ENCODE data around the gene TRMT61A.

Gene TRMT61A

DNA sequence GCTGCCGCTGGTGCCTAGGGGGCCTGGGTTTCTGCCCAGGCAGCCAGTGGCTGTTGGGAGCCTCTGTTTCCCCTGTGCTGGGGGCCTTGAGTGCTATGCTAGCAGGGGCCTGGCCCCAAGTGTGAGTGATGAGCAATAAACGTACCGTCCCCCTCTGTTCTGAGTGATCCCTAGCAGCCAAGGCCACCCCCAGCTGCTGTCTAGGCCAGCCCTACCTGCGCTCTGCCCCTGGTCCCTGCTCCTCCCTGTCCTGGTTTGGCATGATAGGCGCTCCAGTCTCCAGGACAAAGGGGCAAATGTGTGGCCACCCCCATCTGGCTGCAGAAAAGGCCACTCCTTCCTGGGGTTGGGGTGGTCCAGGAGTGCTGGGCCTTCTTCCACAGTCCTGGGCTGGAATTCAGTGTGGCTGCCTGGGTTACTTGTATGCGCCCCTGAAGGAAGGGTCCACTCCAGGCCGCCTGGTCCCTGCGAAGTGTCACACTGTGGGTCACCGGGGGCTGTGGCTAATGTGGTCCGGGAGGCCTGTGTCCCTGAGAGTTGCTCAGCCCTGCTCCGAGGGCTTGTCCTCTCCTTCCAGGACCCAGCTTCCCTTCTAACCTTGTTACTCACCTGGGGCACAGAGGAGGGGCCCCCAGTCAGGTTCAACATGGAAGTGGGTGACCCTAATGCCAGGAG lies 7.0 kb downstream of the TRMT61A start:
- DNase-seq = no peak

DNA sequence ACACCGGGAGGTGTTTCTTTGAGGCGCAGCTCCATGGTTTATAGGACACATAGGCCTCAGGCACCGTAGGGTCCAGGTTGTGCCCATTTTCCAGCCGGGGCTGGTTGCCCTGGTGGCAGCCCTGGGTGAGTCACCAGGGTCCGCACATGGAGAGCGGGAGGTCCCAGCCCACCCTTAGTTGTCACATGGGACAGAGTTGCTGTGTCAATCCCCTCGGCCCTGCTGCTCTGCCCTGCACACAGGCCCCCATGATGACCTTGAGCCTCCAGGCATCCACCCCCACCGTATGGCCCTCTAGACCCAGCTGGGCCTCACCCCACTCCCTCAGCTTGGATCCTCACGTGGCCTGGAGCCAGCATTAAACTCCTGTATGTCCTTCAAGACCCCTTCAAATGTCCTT lies 7.7 kb downstream of the TRMT61A start:
- DNase-seq = no peak

DNA sequence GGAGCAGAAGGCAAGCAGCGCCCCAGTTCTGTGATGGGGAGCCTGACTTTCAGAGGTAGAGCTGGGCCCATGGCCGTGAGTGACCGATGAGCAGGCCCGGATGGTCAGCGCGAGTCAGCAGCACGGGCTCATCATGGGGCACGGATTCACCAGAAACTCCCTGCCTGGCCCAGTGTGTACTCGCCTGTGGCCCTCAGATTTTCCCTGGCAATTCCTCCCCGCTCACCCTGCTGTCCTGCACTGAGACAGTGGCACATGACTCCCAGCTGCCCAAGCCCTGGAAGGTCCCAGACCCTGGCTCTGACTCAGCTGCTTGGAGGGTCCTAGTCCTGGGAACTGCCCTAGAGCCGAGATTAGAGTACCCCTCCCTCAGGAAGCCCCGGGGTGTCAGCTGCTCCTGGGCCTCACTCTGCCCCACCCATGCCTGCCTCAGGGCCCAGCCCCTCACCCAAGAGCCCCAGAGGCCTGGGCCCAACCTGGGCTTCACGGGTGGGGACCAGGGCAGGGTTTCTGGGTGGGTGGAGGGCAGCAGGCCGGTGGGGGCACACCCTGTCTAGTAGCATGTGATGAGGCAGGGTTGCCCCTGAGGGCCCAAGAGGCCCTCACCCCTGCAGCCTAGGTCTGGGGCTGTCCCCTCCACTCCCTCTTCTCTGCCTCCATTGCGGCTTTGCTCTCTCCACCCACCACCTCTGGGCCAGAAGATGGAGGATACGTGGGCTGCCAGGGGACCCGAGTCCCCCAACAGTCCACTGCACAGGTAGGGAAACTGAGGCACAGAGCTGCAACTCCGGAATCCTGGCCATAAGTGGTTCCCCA lies 8.4 kb downstream of the TRMT61A start:
- DNase-seq = no peak

DNA sequence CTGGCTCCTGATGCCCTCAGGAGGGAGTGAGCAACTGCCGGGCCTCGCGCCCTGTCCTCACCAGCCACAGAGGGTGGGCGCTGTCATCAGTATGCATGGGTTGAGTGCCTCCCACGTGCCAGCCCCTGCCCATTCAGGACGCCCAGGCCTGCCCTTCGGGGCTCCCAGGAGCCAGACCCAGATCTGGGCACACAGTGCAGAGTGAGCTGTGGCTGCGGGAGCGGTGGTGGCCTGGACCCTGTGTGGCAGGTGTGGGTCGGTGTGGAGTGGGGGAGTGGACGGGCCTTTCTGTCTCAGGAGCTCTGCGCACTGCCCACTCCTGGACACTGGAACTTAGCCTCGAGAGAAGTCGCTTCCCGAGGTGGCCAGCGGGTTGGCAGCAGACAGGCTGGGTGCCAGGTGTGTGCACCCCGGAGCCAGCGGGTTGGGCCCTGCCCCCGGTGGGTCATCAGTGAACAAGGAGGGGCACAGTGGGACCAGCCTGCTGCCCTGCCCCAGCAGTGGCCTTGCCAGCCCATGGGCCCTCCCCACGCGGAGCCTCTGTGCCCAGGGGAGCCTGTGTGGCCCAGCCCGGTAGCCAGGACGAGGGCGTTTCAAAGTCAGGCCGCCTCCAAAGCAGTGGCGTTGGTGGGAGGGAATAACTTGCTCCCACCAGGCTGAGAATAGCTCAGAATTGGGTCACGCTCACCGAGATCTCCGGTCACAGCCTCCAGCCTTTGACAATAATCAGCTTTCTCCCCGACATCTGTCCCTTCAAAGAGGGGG lies 9.5 kb downstream of the TRMT61A start:
- DNase-seq = no peak

DNA sequence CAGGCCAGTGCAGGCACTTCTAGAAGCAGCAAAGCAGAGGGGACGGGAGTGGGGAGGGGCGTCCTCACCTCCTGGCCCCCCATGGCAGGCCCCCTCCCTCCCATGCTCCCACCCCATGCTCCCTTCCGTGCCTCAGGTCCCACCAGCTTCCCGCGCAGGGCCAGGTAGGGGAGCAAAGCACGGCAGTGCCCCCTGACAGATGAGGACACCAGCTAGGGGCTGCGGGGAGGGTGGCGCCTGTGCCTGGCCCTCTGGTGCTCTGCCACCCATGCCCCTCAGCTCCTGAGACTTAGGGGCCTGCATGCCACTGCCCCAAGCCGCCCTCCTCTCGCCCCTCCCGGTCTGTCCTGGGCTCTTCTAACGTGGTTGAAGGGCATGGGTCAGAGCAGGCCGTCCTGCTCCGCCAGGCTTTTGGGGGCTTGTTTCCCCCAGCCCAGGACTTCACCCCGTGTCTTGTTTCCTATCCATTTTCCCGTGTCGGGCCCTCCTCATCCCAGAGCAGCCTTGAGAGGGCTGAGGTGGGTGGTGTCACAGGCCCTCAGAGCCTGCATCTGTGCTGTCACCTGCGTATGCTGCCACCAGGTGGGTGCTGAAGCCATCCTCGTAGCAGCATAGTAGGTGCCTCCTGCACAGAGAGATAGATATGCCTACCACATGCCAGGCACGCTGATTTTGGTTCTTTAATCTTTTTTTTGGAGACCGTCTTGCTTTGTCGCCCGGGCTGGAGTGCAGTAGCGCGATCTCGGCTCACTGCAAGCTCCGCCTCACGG lies 10.2 kb downstream of the TRMT61A start:
- no peak for DNase-seq

DNA sequence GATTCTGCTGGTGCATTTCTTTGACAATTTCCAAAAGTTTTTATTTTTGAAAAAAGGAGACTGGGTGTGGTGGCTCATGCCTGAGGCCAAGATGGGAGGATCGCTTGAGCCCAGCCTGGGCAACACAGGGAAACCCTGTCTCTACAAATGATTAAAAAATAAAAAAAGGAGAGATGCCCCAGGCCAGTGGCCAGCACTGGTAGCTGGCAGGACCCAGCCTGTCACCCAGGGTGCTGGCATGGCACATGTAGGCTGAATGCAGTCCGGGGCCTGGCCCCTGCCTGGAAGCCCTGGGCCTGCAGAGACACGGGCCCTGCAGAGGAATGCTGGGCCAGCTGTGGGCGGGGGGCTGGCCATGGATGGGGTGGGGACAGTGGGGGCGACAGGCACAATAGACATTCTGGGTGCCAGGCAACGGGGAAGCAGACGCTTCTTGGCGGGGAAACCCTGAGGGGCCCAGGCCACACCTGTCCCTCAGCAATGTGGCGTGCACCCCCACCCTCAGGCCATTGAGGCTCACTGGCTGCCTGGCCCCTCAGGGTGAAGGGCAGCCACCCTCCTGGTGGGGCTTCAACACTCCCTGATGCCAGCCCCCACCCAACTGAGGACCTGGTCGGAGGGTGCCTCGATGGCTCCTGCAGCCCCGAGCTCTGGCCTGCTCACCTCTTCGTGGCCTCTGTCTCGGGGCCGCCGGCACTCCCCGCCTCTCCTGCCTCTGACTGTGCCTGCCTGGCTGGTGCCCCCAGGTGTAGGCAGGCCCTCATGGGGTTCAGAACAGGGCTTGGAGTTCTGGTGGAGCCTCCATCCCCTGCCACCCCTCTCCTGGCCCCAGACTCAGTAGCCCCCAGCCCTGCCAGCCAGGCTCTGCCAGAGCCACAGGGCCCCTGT lies 12.1 kb downstream of the TRMT61A start:
- no peak for DNase-seq

DNA sequence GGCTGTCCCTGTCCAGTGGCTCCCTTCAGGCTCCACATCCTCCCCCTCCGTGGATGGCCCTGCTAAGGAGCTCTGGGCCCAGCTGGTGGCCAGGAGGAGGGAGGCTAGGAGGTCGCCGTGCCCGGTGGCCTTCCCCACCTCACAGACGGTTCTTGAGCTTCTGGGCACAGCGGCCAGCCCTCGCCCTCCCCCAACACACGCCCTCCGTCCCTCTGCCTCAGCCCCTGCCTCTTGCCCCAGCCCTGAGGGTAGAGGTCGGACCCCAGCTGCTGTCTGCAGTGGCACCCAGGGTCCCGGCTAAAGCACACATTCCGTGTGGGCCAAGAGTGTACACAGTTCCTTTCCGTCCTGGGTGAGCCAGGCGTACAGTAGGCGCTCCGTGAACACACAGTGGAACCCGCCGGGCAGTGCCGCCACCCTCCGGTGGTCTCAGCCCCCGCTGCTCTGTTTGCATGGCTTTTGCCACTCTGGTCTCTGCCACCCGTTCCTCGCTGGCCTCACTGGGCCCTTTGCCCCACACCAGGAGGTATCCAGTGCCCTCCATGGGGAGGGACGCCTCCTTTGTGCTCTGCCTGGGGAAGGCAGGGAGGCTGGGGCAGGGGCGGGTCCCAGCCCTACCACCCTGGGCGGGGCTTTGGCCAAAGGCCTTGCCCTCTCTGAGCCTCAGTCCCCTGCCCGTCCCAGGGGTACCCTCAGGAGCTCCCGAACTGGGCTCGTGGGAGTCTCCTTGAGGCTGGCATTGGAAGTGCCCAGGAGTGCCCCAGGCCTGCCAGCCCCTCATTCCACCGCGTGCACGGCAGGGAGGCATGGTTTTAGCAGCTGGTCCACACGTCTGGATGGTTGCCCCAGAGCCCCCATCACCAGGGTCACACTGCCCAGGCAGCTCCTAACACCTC lies 13.0 kb downstream of the TRMT61A start:
- DNase-seq = no peak

DNA sequence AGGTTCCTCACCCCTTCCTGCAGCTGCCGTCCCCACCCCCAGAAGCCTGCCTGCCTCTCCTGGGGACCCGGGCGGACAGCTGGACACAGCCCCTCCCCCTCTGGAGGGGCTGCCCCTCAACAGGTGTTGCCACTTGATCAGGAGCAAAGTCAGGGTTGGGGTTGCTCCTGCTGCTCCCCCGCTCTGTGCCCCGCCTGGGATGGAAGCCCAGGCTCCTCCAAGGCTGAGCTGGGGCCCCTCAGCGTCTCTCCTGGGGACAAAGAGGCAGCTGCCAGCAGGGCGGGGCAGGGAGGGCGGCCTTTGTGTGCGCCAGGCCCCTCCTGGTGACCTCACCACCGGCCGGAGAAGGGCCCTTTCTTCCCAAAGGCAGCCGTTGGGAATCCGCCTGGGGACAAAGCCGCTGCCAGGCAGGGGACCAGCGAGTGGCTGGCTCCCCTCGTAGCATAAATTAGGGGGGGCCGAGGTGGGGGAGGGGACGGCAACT lies 13.7 kb downstream of the TRMT61A start:
- no peak for DNase-seq

DNA sequence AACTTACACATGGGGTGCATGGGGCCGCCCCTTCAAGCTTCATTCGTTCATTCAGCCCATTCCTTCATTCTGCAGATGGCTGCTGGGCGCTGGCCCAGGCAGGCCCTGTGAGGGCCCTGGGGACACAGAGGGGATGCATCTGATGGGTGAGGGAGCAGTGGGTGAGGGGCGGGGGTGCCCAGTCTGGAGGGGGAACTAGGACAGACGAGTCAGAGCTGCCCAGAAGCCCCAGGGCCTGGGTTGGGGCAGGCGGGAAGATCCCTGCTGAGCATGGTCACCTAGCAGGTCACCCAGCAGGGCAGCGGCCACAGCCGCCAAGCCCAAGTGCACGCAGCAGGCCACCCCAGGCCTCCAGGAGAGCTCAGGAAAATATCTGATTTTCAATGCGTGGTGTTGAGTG lies 14.1 kb downstream of the TRMT61A start:
- no peak for DNase-seq

DNA sequence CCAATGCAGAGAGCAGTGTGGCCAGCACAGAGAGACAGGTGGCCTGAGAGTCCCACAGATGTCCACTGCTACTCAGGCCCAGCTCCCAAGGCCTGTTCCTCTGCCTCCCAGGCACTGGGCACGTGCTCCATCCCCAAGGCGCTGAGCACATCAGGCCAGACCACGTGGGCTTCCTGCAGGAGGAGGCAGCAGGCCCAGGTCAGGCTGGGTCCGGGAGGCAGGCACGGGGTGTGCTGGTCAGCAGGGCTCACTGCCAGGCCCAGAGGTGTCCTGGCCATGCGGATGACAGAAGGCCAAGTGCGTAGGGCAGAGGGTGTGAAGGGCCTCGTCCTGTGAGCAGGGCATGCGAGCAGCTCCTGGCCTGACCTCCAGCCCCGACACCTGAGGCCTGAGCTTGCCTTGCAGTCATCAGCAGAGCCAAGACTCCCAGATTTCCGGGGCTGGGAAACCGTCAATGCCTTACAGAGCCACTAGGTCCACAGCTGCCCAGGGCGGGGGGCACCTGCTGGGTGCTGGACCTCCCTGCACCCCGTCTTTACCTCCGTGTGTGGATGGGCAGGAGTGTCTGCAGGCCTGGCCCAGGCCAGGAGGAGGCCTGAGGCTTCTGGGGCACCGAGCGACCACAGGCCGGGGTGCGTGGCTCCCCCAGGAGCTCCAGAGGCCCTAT lies 14.9 kb downstream of the TRMT61A start:
- no peak for DNase-seq

DNA sequence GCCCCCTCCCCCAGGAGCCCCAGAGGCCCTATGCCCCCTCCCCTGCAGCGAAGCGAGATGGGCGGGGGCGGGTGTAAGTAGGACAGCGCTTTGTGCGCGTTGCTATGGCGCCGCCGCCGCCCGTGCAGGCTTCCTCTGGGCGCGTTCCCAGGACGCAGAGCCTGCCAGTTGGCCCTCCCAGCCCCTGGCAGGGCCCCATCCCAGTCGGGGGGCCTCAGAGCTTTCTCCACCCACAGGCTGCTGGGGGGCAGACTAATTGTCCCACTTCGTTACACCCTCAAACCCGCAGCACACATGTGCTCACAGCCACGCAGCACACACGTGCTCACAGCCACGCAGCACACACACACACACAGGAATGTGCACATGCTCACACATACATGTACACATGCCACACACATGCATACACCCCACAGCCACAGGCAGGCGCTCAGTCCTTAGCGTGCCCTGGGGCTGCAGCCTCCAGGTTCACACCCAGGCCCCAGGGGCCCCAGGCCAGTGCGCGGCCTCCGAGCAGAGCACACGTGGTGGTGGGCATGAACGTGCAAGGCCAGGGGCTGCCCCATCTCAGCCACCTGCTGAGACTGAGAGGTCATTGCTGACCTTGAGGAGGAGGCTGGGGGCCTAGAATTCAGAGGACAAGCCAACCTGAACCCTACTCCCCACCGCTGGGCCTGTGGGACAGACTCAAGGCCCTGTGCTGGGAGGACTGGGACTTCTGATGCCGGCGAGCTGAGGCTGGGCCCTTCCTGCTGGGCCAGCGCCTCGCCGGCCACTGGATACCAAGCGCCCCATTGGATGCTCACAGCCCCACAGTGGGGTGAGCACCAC lies 15.6 kb downstream of the TRMT61A start:
- no peak for DNase-seq

DNA sequence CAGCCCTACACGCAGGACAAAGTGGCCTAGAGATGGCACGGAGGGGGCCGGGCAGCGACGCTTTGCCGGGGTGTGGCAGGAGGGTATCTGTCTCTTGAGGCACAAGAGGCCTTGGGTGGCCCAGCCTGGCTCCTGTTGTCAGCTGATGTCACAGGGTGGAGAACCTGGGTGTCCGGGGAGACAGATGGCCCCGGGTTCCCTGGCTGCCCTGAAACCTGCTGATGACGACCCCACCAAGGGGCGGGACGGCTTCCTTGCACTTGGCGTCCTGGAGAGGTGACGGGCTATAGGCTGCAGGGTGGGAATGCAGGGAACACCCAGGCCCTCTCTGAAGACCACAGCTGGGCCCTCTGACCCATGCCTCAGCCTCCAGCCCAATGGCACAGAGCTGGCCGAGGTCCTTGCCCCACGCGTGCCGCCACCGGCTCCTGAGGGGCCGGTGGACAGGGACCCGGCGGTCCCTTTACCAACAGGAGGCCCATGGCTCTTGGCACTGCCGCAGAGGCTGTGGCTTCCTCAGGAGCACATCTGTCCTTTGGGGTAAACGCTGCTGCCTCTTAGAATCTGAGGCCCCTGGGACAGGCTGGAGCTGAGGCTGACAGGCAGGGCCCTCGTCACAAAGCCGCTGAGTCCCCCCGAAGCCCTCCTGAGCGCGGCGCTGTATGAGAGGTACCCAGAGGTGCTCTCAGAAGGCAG lies 16.4 kb downstream of the TRMT61A start:
- DNase-seq = no peak

DNA sequence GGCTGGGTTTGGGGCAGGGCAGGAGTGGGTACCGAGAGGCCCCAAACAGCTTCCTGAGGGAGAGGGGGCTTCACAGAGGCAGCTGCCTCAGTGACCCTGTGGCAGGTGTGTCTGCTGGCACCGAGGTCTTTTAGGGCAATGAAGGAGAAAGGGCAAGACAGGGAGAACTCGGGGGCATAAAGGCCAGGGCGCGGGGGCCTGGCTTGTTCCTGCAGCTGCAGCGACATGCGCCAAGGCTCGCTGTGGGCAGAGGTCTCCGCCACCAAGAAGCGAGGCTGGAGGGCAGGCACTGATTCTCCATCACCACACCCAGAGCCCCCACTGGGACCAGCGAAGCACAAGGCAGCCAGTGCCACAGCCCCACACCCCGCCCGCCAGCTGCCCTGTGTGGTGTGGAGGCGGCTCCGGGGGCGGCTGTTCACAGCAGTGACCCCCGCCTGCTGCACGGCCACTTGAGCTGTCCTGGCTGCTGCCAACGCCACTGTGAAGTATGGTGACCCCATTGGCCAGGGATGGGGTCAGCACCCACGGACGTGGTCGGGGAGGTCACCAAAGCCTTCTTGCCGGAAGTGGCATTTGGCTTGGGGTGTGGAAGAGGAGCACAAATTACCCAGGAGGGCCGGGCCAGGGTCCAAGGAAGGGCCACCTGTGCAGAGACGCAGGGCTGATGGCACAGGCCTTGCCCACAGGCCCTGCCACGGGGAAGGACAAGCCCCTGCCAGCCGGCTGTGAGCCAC lies 17.1 kb downstream of the TRMT61A start:
- DNase-seq = no peak

DNA sequence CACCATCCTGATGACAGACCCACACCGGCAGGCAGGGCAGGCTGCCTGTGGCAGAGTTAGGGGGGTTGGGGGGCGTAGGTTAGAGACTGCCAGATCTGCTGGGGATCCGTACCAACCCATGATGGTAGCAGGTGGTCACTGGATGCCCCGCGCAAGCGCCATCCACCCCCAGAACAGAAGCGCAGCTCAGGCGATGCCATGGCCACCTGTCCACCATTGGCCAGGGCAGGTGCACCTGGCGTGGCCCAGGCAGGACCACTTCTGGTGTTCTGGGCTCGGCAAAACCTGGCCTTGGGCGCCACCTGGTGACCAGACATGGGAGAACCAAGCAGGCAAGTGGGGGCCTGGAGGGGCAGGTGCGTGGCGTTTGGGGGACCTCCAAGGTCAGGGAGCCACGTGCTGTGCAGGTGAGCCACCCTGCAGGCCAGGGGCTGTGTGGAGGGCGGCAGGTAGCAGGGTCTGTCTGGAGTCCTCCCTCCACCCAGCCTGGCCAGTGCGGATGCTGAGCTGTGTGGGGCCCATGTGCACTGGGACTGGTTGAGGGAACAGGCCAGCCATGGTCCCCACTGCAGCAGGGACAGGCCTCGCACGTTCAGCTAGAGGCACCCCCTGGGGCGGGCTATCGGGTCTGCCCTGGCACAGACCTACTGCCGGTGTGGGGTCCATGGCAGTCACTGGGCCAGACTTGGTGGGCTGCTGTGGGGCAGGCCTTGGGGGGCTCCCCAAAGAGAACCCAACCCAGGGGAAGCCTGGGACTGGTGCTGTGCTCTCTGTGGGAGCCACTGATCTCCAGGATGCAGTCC lies 17.9 kb downstream of the TRMT61A start:
- DNase-seq = peak; percentile 74

DNA sequence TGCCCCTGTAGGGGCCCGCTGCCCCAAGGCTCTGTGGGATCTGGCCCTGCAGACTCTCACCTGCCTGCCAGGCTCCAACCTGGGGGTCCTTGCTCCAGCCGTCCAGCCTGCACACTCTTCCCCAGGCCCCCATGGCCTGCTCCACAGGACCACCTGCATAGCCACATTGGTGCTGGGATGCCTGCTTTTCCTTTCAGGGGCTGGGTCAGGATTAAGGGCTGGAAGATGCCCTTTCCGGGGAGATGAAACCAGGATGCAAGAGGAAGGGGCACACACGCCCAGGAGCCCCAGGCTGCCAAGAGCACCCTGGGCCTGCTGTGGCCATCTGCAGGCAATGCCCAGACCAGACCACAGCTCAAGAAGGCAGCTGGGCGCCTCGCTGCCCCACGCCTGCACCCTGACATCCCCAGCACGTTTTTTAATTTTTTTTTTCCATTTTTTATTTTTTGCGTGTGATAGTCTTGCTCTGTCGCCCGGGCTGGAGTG lies 18.5 kb downstream of the TRMT61A start:
- no peak for DNase-seq

DNA sequence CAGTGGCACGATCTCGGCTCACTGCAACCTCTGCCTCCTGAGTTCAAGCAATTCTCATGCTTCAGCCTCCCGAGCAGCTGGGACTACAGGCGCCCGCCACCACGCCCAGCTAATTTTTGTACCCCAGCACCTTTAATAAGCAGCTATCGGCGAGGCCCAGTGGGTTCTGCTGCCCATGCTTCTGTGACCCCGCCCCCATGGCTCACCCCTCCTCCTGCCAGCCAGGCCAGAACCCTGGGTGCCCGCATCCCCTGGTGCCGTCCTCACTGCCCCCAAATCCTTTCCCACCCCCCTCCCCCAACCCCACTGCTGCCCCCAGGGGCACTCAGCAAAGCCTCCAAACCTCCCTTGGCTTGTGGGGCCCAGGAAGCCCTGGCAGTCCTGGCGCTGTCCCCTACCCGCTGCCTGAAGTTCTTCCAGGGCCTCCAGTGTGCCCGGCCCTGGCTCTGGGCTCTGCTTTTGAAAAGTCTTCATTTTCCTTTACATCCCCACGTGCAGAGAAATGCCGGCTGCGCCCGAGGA lies 19.0 kb downstream of the TRMT61A start:
- no peak for DNase-seq

All from stimulated activated CD4-positive, alpha-beta T cell treated with anti-CD3 and anti-CD28 coated beads, Interleukin-1b, Interleukin-23, amount 100 ng/mL, for 48 hours (primary cell).